Neural progenitor cell (in vitro differentiated cells): ENCODE measurements around the gene L3MBTL3. TPM values are rescaled to one million over a fixed set of nuclear protein-coding genes. Genes with fewer than 3 reads are reported as not detected.

ENCODE experiments used
- DNase-seq: peaks from one replicate; pipeline ENCODE4 v3.0.0-alpha.2; 2016; ENCODE audit warnings: low spot score
- H2AFZ ChIP-seq: fragments of 200-600 bp; sonication (generic); replicated peaks from 2 replicates; pipeline ENCODE4 v1.6.1; 2016; ENCODE audit warnings: antibody characterized with exemption
- H3F3A ChIP-seq: fragments of 200-600 bp; sonication (generic); 2 replicates; pipeline ENCODE4 v1.6.1; 2016; ENCODE audit warnings: antibody characterized with exemption, low read depth
- H3K27ac ChIP-seq: fragments of 200-600 bp; sonication (generic); 2 replicates; pipeline ENCODE4 v1.5.1; 2016; ENCODE audit warnings: mild to moderate bottlenecking
- H3K27me3 ChIP-seq: fragments of 200-600 bp; sonication (generic); 2 replicates; pipeline ENCODE4 v1.6.1; 2016; ENCODE audit warnings: mild to moderate bottlenecking, moderate library complexity
- H3K36me3 ChIP-seq: fragments of 200-600 bp; sonication (generic); 2 replicates; pipeline ENCODE4 v1.5.1; 2016
- H3K4me1 ChIP-seq: fragments of 200-600 bp; sonication (generic); 2 replicates; pipeline ENCODE4 v1.6.1; 2016; ENCODE audit warnings: mixed run types
- H3K4me2 ChIP-seq: fragments of 200-600 bp; sonication (generic); 2 replicates; pipeline ENCODE4 v1.6.1; 2016
- H3K4me3 ChIP-seq: fragments of 200-600 bp; sonication (generic); 2 replicates; pipeline ENCODE4 v1.5.1; 2016
- H3K79me2 ChIP-seq: fragments of 200-600 bp; sonication (generic); 2 replicates; pipeline ENCODE4 v1.6.1; 2016; ENCODE audit warnings: low read depth
- H3K9ac ChIP-seq: fragments of 200-600 bp; sonication (generic); 2 replicates; pipeline ENCODE4 v1.6.1; 2016
- H3K9me3 ChIP-seq: fragments of 200-600 bp; sonication (generic); 2 replicates; pipeline ENCODE4 v1.5.1; 2016; ENCODE audit warnings: low read depth
- H4K20me1 ChIP-seq: fragments of 200-600 bp; sonication (generic); 2 replicates; pipeline ENCODE4 v1.6.1; 2016; ENCODE audit warnings: low read depth
- H3K27ac Mint-ChIP-seq: 3 replicates; pipeline ENCODE4 v1.8.0; 2021; ENCODE audit warnings: mixed read lengths
- H3K27me3 Mint-ChIP-seq: 2 replicates; pipeline ENCODE4 v1.8.0; 2022; ENCODE audit warnings: low read depth, mild to moderate bottlenecking, inconsistent platforms, moderate library complexity, mixed read lengths; ENCODE audit not compliant: insufficient read depth
- H3K36me3 Mint-ChIP-seq: 3 replicates; pipeline ENCODE4 v1.8.0; 2021; ENCODE audit warnings: mixed read lengths
- H3K4me1 Mint-ChIP-seq: 3 replicates; pipeline ENCODE4 v1.8.0; 2021; ENCODE audit warnings: mixed read lengths
- H3K4me3 Mint-ChIP-seq: 3 replicates; pipeline ENCODE4 v1.8.0; 2021; ENCODE audit warnings: mild to moderate bottlenecking, moderate library complexity, mixed read lengths
- H3K9me3 Mint-ChIP-seq: 3 replicates; pipeline ENCODE4 v1.8.0; 2020; ENCODE audit warnings: mixed read lengths
- EZH2 ChIP-seq: fragments of 200-600 bp; sonication (generic); IDR thresholded peaks from 2 replicates; pipeline ENCODE4 v1.6.1; 2017; ENCODE audit warnings: antibody characterized with exemption, mild to moderate bottlenecking, moderate library complexity
- EZH2phosphoT487 ChIP-seq: fragments of 200-600 bp; sonication (generic); IDR thresholded peaks from 2 replicates; pipeline ENCODE4 v1.6.1; 2017; ENCODE audit warnings: antibody characterized with exemption
- total RNA-seq: library from RNA; depleted of rRNA; stranded (reverse); fragments of >200 nt; gene quantifications from 2 replicates; pipeline ENCODE4 v1.2.3, GENCODE V29; 2015; ENCODE audit warnings: low replicate concordance
- TF ChIP-seq, protein P1 (sequence below): fragments of 200-600 bp; sonication (generic); IDR thresholded peaks from 2 replicates; pipeline ENCODE4 v1.5.1; 2017; ENCODE audit warnings: antibody characterized with exemption, mild to moderate bottlenecking

Gene L3MBTL3
- total RNA-seq, 1 donor from 2014 or later, result 22.2 TPM

DNA sequence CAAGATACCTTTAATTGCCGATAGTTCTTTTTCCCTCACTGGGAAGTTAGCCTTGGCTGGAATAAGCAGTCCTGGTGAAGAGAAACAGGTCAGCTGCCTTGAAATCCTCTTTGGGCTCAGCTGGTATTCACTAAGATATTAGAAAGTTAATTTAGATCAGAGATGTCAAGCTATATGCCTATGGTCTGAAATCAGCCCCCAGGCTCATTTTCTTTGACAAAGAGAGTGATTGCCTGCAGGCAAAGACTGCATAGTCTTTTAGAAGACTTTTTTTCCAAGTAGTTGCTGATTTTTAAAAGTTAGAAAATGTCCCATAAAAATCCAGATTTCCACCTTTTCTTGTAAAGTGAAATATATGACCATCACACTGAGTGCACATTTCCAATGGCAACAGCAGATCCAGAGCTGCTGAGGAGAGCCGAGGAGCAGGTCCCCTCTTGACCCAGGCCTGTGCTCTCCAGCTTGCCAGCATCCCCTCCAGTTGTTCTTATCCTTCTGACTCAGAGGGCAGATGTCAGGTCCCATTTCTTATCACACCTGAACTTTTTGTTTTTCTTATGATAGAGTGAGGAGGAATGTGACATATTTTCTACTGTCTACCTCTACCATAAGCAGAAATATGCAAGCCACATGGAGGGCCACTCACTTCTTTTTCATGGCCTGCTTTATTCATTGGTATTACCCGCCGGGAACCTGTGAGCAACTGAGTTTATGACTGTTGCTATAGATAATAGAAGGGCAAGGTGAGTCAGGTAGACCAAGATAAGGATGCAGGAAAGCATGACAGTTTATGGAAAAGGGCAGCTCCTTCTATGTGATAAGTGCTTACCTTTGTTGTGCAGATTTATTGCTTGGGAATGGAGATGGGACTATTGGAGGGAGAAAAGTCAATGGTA lies 17.6 kb upstream of the L3MBTL3 start:
- Histone ChIP-seq H3K9ac (no peak overlapping the region), H3K27ac (no peak overlapping the region), H4K20me1 (no peaks in the 10 kb centered on the region), H3K4me2 (no peak overlapping the region), H3K4me3 (no peak overlapping the region), H3K27me3 (no peaks in the 10 kb centered on the region), H2AFZ (no peak overlapping the region), H3K4me1 (no peaks in the 10 kb centered on the region), H3K36me3 (no peaks in the 10 kb centered on the region), H3K9me3 (no peaks in the 10 kb centered on the region), H3F3A (no peaks in the 10 kb centered on the region), H3K79me2 (no peaks in the 10 kb centered on the region)
- H3K27ac Mint-ChIP-seq, result no peak overlapping the region
- H3K4me1 Mint-ChIP-seq, result no peaks in the 10 kb centered on the region
- no peak for TF ChIP-seq EZH2phosphoT487
- TF ChIP-seq EZH2, result no peak
- TF ChIP-seq, protein P1, sequence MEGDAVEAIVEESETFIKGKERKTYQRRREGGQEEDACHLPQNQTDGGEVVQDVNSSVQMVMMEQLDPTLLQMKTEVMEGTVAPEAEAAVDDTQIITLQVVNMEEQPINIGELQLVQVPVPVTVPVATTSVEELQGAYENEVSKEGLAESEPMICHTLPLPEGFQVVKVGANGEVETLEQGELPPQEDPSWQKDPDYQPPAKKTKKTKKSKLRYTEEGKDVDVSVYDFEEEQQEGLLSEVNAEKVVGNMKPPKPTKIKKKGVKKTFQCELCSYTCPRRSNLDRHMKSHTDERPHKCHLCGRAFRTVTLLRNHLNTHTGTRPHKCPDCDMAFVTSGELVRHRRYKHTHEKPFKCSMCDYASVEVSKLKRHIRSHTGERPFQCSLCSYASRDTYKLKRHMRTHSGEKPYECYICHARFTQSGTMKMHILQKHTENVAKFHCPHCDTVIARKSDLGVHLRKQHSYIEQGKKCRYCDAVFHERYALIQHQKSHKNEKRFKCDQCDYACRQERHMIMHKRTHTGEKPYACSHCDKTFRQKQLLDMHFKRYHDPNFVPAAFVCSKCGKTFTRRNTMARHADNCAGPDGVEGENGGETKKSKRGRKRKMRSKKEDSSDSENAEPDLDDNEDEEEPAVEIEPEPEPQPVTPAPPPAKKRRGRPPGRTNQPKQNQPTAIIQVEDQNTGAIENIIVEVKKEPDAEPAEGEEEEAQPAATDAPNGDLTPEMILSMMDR, result no peak
- no peaks in the 10 kb centered on the region for H3K27me3 Mint-ChIP-seq
- H3K4me3 Mint-ChIP-seq, result no peak overlapping the region
- DNase-seq, result no peak
- no peaks in the 10 kb centered on the region for H3K9me3 Mint-ChIP-seq
- no peaks in the 10 kb centered on the region for H3K36me3 Mint-ChIP-seq

DNA sequence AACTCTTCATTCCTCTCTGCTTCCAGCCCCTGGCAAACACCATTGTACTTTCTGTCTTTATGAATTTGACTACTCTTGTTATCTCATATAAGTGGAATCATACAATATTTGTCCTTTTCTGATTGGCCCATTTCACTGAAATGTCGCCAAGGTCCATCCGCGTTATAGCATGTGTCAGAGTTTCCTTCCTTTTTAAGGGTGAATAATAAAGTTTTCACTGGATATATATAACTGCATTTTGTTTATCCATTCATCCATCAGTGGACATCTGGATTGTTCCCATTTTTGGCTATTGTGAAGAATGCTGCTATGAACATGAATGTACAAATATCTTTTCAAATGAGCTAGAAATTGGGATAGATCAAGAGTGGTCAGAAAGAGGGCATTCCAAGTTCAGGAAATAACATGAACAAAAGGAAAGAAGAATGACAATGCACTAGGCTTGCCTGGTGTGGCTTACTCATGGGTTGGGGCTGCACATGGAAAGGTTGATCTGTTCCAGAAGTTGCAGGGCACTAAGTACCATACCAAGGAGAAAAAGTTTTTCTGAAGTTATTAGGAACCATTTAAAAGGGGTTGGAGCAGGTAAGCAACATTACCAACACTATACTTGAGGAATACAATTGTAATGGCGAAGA lies 10.0 kb upstream of the L3MBTL3 start:
- Histone ChIP-seq H3K27ac (no peak overlapping the region), H3F3A (no peaks in the 10 kb centered on the region), H4K20me1 (no peaks in the 10 kb centered on the region), H3K4me3 (no peak overlapping the region), H3K36me3 (no peaks in the 10 kb centered on the region), H3K9me3 (no peaks in the 10 kb centered on the region), H3K9ac (no peak overlapping the region), H3K27me3 (no peaks in the 10 kb centered on the region), H3K79me2 (no peaks in the 10 kb centered on the region), H2AFZ (no peak overlapping the region), H3K4me2 (no peak overlapping the region), H3K4me1 (no peaks in the 10 kb centered on the region)
- H3K4me3 Mint-ChIP-seq, result no peak overlapping the region
- H3K27ac Mint-ChIP-seq, result no peak overlapping the region
- no peaks in the 10 kb centered on the region for H3K36me3 Mint-ChIP-seq
- peaks cover 2% of the 10 kb centered on the region for H3K9me3 Mint-ChIP-seq
- TF ChIP-seq, protein P1, result no peak
- no peak for TF ChIP-seq EZH2
- TF ChIP-seq EZH2phosphoT487, result no peak
- no peak for DNase-seq
- H3K4me1 Mint-ChIP-seq, result no peaks in the 10 kb centered on the region
- peaks cover 4% of the 10 kb centered on the region for H3K27me3 Mint-ChIP-seq

DNA sequence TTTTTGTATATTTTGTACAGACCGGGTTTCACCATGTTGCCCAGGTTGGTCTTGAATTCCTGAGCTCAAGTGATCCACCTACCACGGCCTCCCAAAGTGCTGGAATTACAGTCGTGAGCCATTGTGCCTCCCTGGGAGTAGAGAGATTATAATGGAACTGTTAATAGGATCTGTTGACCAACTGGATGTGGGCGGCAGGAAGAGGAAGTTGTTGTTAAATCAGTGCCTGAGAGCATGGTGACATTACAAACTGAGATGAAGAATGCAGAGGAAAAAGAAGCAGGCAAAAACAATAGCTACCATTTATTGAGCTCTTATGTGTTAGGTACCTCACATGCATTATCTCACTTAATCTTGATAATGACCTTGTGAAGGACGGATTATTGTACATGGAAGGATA lies 9.2 kb upstream of the L3MBTL3 start:
- no peak overlapping the region for H3K27ac Mint-ChIP-seq
- no peak overlapping the region for H3K4me3 ChIP-seq
- no peaks in the 10 kb centered on the region for H3K79me2 ChIP-seq
- no peaks in the 10 kb centered on the region for H3K27me3 ChIP-seq
- H3K36me3 Mint-ChIP-seq, result no peaks in the 10 kb centered on the region
- H3K4me2 ChIP-seq, result no peak overlapping the region
- peaks cover 2% of the 10 kb centered on the region for H3K9me3 Mint-ChIP-seq
- H4K20me1 ChIP-seq, result no peaks in the 10 kb centered on the region
- H3K9ac ChIP-seq, result no peak overlapping the region
- TF ChIP-seq, protein P1, result no peak
- no peak for TF ChIP-seq EZH2
- TF ChIP-seq EZH2phosphoT487, result no peak
- H3K36me3 ChIP-seq, result no peaks in the 10 kb centered on the region
- no peak overlapping the region for H3K27ac ChIP-seq
- peaks cover 4% of the 10 kb centered on the region for H3K27me3 Mint-ChIP-seq
- H2AFZ ChIP-seq, result no peak overlapping the region
- no peaks in the 10 kb centered on the region for H3F3A ChIP-seq
- H3K4me3 Mint-ChIP-seq, result no peak overlapping the region
- H3K4me1 Mint-ChIP-seq, result no peaks in the 10 kb centered on the region
- H3K4me1 ChIP-seq, result no peaks in the 10 kb centered on the region
- no peak for DNase-seq
- no peaks in the 10 kb centered on the region for H3K9me3 ChIP-seq
